ENCODE results near the gene KRTAP3-2.

DNA sequence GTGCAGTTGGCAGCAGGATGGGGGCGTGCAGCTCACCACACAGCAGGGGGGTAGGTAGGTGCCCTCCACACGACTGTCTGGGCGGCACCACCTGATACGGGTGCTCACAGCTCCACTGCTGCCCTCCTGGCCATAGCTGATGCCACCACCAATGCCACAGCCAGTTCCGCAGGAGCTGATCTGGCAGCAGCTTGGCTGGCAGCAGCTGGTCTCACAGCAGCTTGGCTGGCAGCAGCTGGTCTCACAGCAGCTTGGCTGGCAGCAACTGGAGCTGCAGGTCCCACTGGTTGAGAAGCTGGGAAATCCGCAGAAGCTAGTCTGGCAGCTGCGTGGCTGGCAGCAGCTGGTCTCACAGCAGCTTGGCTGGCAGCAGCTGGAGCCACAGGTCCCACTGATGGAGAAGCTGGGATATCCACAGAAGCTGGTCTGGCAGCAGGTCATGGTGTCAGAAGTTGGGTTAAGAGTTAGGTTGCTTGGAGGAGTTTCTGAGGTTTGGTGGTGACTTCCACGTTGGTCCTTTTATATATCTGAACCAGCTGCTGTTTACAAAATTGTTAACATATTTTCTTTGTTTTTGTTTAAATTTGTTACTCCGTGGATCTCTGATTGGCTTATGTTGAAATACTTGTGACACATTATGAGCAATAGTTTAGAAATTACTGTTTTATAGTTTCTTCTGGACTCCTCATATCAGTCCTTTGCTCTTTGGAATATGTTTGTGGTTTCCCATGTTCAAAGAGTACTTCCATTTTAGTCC, 27.2 kb upstream of the KRTAP3-2 start, which contains the start of gene KRTAP1-5:
- TF ChIP-seq, protein P1, sequence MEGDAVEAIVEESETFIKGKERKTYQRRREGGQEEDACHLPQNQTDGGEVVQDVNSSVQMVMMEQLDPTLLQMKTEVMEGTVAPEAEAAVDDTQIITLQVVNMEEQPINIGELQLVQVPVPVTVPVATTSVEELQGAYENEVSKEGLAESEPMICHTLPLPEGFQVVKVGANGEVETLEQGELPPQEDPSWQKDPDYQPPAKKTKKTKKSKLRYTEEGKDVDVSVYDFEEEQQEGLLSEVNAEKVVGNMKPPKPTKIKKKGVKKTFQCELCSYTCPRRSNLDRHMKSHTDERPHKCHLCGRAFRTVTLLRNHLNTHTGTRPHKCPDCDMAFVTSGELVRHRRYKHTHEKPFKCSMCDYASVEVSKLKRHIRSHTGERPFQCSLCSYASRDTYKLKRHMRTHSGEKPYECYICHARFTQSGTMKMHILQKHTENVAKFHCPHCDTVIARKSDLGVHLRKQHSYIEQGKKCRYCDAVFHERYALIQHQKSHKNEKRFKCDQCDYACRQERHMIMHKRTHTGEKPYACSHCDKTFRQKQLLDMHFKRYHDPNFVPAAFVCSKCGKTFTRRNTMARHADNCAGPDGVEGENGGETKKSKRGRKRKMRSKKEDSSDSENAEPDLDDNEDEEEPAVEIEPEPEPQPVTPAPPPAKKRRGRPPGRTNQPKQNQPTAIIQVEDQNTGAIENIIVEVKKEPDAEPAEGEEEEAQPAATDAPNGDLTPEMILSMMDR (IDR thresholded peaks at IDR 0.05), result no peak
- no peak for TF ChIP-seq POLR2A (IDR thresholded peaks at IDR 0.05)

Data from uterus (tissue), 2 donors.